C1 segment of cervical spinal cord (tissue), 14 donors: ENCODE measurements around the gene AP1S3.
"Not testable (repeated sequence)": the region's sequence is repeated elsewhere in the genome, so short reads cannot be mapped to it uniquely, and the experiment has no call there.

Experiments
- DNase-seq, 14 donors: peaks; one replicate each; lab custom pipeline; 2025; lab: John Stamatoyannopoulos, UW

The AP1S3 gene

DNA sequence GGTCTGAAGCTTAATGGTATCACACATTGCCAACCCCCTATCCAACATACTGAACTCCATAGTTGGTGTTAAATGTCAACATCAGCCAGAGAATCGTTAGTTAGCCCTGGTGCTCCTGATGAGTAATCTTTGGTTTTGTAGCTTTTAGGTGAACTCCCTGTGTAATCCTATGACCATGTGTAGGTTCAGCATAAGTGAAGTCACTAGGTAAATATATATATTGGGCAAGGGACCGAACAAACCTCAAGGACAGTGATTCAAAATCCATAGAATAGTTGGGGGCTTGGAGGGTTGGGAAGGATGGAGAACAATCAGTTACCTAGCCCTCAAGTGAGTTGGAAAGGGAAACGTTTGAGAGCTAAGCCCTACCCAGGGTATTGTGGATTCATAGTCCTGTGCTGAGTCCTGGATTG, 16.0 kb upstream of the AP1S3 start:
- DNase-seq, result no peak

DNA sequence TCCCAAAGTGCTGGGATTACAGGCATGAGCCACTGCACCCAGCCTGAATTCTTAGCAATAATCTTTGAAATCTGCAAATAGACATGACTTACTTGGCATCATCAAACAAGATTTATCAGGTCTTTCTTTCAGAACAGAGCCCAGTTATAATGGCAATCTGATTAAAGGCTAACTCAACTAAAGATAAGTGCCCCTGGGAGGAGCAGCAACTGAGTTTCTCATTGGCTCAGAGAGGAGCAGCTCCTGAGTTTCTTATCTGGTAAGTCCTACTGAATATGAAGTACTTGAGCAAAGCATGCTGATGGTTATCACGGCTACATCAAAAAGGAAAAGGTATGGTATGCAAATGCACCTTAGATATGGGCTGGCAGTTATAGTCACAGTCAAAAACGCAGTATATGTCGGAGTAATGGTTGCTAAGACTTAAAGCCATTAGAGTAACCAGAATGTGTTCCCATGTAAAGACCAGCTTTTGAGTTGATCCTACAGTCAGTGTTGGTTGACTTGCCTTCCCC, 15.0 kb upstream of the AP1S3 start:
- no peak for DNase-seq

DNA sequence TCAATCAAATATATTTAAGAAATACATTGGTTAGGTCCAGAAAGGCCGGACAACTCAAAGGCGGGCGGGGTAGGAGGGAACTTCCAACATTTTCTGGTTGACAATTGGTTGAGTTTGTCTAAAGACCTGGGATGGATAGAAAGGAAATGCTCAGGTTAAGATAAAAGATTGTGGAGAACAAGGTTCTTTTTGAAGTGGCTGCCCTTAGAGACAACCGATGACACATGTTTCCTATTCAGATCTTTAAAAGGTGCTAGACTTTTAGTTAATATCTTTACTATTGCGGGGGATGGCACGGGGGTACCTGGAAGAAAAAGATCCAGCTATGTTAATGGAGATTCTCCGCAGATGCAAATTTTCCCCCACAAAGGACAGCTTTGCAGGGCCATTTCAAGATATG, 10.0 kb upstream of the AP1S3 start:
- no peak for DNase-seq

DNA sequence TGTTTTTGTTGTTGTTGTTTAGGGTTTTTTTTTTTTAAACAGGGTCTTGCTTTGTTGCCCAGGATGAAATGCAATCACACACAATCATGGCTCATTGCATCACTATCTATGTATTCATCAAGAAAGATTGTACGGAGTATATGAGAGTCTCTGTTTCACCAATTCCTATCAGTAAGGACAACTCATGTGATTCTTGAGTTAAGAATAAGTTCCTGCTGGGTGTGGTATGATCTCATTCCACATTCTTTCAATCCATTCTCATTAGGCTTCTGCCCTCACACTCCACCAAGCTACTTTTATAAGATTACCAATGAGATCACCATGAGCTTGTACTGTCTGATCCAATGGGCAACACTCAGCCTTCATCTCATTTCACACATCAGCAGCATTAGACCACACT, 9.1 kb upstream of the AP1S3 start:
- no peak for DNase-seq

DNA sequence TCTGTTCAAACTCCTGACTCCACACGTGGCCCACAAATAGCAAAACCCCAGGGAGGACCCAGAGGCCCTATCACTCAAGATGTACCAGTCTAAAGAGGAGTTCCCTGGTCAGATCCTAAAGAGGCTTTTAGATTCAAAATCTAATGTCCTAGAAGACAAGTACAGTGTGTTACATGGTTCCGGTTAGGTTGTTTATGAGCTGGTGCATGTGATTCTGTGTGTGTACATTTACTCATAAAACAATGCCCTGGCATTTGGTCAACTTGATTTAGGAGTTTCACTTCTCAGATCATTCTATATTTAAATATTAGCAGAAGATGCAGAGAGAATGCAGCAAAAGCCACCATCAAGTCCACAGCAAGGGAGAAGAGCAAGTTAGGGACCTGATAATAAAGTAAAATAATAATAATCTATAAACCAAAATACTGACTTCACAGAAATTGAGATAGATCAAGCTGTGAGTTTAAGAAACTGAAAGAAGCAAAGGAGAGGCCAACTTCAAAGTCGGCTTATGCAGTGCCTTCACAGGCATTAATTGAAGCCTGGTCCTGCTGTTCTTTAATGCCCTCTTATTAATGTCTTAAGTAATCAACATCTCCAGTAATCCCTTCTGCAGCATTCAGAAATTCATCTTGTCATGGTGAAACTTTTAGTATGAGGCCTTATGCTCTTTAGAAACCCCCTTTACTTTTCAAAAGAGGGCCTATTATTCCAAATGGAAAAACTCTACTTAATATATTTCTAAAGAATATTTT, 4.2 kb upstream of the AP1S3 start:
- DNase-seq, result no peak

DNA sequence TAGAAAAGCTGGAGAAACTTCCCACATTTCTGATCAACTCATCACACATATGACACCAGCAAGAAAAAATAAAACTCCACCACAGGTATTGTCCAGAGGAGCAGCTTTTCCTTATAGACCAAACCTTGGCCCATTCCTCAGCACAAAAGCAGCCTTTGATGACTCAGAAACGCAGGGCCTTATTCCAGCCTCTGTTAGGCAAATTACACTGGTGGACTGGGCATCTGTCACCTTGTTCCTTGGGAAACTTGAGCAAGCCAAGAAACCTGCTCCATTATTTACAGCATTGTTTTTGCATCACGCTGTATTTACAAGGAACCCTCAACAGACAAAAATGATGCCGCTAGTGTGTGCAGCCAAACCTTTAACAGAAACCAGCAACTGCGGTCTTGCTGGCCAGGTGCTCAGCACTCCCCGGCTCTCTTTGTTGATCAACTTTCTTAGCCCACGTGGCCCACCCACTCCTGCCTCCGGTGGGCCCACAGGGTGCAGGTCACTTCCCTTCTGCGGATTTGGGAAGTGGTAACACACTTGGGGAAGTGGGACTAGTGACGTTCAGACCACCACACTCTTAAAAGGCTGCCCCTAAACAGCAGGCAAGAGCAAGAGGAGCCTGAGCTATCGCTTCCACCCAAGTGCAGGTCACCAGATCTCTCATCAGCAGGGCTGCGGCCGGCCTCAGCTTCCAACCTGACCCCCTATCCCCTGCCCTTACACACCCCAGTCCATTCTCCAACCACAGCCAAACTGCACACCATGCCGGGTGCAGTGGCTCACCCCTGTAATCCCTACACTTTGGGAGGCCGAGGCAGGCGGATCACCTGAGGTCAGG, 1.5 kb downstream of the AP1S3 start:
- peak in 2 of 14 donors; percentile 7 for DNase-seq

DNA sequence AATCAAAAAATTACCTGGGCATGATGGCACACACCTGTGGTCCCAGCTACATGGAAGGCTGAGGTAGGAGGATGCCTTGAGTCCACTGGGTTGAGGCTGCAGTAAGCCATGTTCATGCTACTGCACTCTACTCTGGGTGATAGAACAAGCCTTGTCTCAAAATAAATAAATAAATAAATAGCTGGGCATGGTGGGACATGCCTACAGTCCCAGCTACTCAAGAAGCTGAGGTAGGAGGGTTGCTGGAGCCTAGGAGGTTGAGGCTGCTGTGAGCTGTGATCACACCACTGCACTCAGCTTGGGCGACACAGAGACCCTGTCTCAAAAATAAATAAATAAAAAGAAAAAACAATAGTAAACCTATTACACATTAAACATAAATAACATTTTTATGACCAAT, 3.0 kb downstream of the AP1S3 start:
- no peak for DNase-seq

DNA sequence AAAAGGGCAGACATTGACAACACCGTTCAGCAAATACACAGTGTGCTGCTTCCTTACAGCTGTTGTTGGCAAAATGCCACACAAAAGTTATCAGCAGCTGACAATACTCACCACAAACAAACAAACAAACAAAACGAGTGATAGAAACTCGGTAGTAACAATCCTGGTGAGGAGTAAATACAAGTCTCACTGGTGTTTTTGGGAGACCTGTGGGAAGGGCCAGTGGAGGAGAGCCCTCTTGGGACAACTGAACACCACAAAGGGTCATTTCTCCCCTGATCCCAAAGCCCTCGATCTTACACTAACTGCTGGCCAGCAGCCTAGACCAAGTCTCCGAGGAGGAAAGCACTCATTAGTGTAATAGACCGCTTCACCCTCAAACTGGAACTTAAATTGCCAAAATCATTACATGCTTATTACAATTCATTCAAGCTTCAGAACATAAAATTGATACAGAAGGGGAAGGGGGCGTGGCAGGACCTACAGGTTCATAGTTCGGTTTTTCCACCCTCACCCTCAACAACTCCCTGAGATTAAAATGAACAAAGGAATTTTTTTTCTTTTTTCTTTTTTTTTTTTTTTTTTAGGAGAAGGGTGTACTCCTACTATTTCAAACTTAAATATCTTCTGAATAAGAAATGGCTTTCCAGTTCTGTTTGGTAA, 5.0 kb downstream of the AP1S3 start:
- DNase-seq, result no peak

DNA sequence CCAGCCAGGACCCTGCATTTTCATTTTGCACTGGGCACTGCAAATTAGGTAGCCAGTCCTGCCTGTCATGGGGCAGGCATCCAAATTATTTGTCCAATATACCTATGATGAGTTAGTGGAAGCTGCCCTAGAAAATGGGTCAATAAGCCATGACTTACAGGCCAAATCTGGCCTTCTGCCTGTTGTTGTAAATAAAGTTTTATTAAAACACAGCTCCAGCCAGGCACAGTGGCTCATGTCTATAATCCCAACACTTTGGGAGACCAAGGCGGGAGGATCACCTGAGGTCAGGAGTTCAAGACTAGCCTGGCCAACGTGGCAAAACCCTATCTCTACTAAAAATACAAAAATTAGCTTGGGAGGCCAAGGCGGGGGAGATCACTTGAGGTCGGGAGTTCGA, 8.3 kb downstream of the AP1S3 start:
- DNase-seq, result no peak

DNA sequence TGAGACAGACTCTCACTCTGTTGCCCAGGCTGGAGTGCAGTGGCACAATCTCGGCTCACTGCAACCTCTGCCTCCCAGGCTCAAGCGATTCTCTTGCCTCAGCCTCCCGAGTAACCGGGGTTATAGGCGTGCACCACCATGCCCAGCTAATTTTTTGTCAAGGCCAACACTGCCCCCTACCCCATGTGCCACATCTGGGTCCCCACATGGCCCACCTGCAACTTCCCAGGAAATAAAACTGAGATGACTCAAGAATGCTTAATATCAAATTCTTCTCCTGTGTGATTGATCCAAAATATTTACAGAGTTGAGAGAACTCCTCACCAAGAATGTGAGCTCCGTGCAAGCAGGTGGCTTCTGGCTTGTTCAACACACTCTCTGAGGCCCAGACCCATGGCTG, 9.1 kb downstream of the AP1S3 start:
- DNase-seq, result no peak

DNA sequence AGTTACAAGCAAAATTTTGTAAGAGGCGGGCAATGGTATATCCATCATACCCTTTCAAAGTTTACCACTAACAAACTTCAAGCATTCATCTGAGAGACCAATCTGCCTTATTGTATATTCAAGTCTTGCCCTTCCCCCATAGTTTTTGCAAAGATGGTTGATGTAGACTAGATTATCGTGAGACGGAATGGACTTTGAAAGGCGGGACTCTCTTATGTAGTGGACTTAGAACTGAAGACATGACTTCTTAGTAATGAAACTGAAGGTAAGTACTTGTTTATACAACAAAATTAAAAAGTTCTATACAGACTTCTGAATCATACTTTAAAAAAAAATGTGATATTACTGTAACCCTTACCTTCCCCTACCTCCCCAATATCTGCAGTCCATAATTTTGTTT, 10.4 kb downstream of the AP1S3 start:
- no peak for DNase-seq

DNA sequence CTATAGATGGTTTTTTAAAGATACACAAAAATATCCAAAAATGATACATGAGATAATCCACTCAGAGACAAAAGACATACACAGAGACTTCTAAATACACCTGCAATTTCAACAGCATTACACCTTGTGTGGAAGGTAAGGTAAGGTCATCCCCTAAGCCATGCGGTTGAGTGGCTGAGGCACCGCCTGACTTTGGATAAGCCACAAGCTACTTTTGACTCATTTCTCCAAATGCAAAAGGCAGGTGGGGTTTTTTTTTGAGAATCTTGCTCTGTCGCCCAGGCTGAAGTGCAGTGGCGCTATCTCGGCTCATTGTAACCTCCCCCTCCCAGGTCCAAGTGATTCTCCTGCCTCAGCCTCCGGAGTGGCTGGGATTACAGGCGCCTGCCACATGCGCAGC, 13.1 kb downstream of the AP1S3 start:
- DNase-seq, result no peak

DNA sequence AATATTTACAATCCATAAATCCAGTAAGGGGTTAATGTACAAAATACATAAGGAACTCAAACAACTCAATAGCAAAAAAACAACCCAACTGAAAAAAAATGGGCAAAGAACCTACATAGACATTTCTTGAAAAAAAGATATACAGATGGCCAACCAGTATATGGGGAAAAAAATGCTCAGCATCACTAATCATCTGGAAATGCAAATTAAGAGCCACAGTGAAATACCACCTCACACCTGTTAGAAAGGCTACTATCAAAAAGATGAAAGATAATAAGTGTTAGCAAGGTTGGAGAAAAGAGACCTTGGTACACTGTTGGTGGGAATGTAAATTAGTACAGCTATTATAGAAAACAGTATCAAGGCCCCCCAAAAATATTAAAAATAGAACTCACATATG, 14.6 kb downstream of the AP1S3 start:
- no peak for DNase-seq

DNA sequence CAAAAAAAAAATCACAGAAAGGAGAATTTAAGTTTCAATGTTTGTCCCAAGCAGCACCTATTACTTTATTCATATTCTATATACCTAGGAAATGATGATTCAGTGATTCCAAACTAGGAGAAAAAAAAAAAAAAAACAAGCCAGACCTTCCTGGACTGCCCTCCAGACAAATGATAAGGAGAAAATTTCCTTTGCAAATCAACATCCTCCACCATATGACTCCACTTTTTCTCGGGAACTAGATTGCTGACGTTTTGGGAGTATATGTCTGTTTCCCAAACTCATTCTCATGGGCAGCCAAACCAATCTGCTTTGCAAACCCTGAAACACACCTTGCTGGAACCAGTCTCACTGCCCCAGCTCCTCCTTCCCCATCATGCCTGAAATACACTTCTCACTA, 16.8 kb downstream of the AP1S3 start:
- DNase-seq, result no peak

DNA sequence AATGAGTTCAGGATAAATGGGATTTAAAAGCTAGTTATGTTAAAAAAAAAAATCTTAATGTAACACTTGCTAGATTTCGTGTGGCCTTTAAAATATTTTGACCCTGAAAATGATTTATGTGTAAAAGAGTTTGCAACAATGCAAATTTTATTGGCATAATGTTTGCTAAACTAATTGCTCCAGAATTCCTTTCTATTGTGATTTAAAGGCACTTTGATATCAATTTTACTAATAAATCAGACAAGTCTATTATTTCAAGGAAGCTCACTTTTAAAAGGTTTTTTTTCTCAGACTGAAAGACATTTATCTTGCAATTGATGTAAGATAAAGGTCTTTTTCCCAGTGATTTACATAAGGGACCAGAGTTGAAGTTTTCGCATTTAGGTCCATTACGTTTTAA, 17.5 kb downstream of the AP1S3 start:
- DNase-seq, result no peak

DNA sequence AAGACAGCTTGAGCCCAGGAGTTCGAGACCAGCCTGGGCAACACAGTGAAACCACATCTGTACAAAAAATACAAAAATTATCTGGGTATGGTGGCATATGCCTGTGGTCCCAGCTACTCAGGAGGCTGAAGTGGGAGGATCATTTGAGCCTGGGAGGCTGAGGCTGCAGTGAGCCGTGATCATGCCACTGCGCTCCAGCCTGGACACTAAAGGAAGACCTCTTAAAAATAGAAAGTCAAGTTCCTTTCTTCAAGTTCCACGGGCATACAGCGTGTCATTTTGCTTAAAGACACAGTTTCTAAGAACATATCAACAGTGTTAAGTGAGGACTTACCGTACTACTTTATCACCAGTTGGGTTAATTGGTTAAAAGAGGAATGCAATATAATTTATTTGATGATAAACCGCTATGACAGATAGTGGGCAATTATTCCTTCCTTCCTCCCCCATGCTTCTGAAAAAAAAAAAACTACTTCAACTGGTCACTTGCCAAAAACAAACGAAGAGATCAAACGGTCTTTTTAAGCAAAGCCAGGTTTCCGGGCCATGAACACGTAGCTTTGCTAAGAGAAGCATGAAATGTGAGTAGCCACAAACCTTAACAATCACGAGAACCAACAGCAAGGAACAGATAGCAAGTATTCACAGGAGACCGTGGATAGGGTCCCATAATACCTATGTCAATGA, 21.4 kb downstream of the AP1S3 start:
- no peak for DNase-seq

DNA sequence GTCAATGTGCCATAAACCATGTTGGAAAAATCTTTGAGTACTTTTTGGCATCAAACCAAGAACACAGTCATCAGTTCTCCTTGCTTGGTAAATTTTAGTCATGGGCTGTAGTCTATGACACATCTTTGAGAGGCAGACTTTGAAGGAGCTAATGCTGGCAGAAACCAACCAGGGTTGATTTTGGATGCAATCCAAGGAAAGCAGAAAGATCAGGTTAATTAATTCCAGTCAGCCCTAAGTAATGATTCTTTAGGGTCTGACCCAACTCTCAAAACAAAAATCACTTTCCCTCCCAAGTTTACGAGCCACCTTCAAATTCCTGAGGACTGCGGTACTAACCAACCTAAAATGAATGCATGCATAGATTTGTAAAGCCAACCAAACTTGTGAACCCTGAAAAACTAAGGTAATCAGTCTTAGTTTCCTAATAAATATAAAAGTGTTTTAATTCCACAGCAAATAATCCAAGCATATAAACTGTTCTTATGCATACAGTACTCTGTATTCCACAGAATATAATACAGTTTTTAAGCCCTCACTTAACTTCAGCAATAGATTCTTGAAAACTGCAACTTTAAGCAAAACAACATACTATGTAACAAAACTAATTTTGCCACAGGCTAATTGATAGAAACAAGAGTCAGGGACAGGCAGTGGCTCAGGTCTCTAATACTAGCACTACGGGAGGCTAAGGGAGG, 22.0 kb downstream of the AP1S3 start:
- DNase-seq, result no peak

DNA sequence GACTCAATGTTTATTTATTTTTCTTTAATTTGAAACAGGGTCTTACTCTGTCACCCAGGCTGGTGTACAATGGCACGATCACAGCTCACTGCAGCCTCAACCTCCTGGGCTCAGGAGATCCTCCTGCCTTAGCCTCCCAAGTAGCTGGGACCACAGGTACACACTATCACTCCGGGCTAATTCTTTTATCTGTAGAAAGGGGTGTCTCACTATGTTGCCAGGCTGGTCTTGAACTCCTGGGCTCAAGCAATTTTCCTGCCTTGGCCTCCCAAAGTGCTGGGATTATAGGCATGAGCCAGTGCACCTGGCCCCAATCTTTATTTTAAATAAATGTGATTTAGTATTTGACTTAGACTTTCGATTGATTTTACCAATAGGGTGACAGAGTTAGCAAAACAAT, 22.6 kb downstream of the AP1S3 start:
- not testable (repeated sequence) for DNase-seq

DNA sequence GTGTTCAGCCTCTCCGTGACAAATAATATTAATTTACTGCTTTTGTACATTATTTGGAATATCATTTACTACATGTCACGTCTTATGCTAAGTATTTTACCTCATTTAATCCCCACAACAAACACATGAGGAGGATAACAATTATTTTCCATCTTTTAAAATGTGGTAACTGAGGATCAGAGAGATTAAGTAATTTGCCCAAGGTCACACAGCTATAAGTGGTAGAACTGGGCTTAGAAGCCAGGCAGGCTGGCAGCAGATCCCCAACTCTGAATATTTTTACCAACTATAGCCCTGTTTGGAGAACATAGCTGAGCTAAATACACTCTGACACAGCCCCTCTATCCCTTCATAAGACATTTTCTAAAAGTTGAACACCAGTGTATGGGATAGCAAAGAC, 24.1 kb downstream of the AP1S3 start:
- no peak for DNase-seq

DNA sequence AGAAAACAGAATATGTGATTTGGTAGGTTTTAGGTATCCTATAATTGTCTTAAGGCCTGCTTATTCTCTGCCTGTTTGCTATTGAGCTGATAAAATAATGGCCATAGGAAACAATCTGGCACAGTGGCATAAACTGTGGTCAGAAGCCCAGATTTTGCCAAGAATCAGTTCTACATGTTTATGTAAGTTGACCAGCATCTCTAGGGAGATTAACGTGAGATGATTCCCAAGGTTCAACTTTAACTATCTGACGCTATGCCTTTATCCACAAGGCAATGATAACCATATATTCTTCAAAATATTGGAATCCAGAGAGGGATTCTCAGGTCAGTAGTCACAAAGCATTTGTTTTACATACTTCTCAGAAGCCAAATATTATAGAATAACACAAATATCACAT, 25.6 kb downstream of the AP1S3 start:
- no peak for DNase-seq

DNA sequence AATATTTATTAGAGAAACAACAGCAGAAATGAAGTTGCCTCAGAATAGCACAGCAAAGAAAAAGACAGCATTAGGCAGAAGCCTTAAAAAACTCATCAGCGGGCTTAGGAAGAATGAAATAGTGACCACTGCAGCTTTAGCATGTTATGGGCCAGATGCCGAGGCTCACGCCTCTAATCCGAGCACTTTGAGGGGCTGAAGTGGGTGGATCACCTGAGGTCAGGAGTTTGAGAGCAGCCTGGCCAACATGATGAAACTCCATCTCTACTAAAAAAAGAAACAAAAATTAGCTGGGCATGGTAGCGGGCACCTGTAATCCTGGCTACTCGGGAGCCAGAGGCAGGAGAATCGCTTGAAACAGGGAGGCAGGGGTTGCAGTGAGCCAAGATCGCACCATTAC, 32.4 kb downstream of the AP1S3 start:
- DNase-seq, result no peak
